ENCODE results near the gene IREB2.
"Not testable (repeated sequence)": the region's sequence is repeated elsewhere in the genome, so short reads cannot be mapped to it uniquely, and the experiment has no call there.

The IREB2 gene

GRCh38 chr15:78437762-78438618 lies at the start of gene IREB2:
TSS of gene IREB2 (plus strand) at chr15:78438216. CDS start at chr15:78438338, 122 bp downstream.
- DNase-seq = peak; percentile 99

DNA sequence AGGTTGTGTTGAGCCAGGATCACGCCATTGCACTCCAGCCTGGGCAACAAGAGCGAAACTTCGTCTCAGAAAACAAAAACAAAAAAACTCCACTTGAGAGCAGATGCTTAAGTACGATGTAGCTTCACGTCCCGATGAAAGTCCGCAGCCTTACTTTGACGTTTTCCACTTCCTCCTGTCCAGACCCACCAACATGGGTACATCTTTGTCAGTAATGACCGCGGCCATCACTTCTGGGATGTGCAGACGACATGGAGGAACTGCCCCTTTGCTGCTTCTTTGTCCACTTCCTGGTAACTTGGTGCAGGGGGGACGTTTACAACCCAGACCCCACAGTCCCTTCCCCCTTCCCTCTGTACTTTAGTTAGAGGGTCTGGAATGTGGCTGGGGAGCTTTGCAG lies 49.2 kb upstream of the IREB2 start:
- DNase-seq = no peak

DNA sequence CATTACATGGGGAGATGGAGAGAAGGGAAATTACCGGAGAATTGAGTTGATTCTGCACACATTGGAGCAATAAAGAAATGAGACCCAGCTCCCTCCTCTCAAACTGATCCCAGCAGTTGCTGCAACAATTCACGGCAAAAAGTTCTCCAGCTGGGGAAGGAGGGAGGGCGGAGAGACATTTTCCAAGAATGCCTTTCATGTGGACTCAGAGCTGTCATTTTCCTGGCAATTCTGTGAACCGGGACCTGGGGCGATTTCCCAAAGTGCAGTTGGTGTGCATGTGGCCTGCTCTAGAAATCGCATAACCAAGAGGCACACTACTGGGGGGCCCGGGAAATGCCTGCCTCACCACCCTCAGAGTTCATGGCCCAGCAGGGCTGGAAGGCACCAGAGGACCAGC lies 48.7 kb upstream of the IREB2 start:
- no peak for DNase-seq

- DNase-seq = no peak
Measured at GRCh38 chr15:78389738-78390137, 48.3 kb upstream of the IREB2 start.

- no peak for DNase-seq
Measured at GRCh38 chr15:78390242-78390641, 47.8 kb upstream of the IREB2 start.

DNA sequence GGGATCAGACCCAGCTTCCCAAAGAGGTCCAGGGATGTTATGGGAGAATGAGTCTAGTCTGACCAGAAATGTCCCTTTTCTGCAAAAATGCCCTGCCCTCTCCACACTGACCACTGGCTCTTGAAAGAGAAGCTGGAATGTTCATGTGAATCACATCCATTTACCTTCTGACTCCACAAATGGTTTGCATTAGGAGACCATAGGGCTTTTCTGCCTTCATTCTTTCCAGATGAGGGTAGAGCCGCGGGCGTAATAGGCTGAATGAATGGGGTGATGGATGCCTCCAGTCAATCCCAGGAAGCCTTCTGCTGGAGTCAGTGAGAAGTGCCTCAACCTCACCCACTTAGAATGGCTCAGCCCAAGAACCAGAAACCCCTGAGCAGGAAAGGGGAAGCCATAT lies 47.2 kb upstream of the IREB2 start:
- no peak for DNase-seq

DNA sequence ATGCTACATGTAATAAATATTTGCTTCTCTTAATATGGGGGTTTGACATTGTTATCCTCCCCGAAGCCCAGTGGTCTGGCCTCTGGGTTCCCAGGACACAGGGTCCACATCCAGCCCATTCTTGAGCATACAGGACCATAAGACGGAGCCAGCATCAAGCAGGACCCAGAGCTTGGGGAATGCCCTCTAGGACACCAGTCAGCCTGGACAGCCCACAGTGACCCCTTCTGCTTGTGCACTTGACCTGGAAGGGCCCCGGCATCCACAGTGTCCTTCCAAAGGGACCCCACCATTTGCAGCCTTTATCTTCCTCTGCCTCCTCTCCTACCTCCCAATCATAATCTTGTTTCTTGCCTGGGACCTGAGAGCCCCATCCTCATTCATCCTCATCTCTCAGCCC lies 46.2 kb upstream of the IREB2 start:
- no peak for DNase-seq

- DNase-seq = peak in 1 of 2 experiments; percentile 37
Measured at GRCh38 chr15:78392430-78392829, 45.6 kb upstream of the IREB2 start.

GRCh38 chr15:78393137-78393536 lies 44.9 kb upstream of the IREB2 start:
- no peak for DNase-seq

DNA sequence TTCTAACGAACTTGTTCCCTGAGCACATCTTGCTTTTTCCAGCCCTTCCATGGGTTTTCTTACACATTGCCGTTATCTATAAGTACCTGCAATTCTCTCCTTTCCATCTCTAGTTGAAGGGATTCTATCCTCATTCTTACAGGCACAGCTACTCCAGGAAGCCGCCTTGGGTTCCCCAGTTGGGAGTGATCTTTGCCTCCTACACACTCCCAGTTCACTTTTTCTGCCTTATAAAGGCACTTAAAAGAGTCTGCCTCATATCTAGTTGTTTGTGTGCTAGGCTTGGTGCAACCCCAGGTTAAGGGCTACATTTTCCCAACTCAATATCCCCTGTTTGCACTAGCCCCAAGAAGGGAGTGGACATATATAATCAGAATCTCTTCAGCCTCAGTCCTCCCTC lies 44.0 kb upstream of the IREB2 start:
- DNase-seq = no peak

- DNase-seq = peak in 1 of 2 experiments; percentile 15
Measured at GRCh38 chr15:78394981-78395616, 42.9 kb upstream of the IREB2 start.

- no peak for DNase-seq
Measured at GRCh38 chr15:78396186-78396814, 41.7 kb upstream of the IREB2 start.

GRCh38 chr15:78396976-78397375 lies 41.0 kb upstream of the IREB2 start:
- no peak for DNase-seq

GRCh38 chr15:78397382-78397781 lies 40.6 kb upstream of the IREB2 start:
- no peak for DNase-seq

DNA sequence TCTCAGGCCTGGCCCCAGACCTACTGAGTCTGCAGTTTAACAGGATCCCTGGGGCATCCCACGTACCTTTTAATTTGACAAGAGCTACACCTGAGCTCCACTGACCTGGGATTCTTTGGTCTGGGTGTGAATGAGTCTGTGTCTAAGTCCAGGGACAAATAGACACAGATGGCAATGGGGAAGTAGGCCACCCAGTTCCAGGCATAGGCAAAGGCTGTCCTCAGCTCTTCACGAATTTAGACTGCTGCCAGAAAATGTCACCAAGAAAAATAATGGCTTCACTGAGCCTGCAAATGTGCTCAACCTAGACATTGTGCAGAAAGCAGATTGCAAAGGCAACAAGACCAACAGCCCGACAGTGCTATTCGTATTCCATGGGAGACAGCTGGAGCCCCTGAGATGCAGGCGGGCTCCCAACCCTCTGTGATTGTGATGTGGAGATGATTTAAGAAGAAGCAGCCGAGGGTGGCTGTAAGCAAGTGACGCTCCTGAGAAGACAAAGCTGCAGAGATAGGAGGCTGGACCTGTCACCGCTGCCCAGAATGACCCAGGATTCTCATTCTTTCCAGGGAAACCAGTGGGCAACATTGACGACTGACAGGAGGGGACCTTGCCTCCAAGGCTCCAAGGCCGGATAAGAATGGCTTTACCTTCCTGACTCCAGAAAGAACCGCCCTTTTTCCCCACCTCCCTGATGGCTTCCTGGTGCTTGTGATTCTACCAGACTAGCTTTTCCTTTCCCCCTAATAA lies 39.8 kb upstream of the IREB2 start:
- no peak for DNase-seq

DNA sequence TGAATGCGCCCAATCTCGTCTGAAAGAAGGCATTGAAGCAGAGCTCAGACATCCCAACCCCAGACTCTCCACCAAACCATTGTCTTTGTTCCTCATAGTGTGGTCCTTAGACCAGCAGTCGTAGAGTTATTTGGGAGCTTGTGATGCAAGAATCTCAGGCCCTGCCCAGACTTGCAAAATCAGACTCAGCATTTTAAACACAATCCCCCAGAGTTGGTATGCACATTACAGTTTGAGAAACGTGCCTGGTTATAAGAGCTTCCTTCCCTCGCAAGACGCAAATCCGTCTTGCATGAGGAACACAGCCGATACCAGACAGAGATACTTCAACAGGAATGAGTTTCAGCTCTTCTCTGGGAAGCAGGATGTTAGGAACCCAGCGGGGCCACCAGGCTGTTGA lies 38.9 kb upstream of the IREB2 start:
- no peak for DNase-seq

DNA sequence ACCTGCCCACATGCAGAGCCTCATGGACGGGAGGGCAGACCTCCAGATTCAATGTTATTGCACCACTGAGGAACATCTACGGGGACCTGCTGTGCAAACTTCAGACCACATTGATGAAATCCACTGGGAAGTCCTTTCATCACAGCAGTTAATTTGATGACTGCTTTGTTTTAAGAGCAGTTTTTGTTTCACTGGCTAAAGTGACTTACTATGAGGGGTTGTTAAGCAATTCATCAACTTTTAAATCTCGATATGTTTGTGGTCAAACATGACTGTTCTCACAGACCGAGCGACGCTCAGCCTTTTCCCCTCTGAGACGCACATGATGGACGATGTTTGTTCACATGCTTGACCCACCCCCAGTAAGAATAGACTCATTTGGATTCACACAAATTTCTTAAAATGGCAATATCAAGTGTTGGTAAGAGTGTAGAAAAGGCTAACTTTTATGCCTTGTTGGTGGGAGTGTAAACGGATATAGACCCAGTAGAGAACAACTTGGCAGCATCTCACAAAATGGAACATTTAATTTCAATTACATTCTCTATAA lies 35.9 kb upstream of the IREB2 start:
- DNase-seq = no peak

- DNase-seq = no peak
Measured at GRCh38 chr15:78404125-78404524, 33.9 kb upstream of the IREB2 start.

- not testable (repeated sequence) for DNase-seq
Measured at GRCh38 chr15:78404796-78405195, 33.2 kb upstream of the IREB2 start.

- peak; percentile 72 to 84 for DNase-seq
Measured at GRCh38 chr15:78405336-78405924, 32.6 kb upstream of the IREB2 start.

DNA sequence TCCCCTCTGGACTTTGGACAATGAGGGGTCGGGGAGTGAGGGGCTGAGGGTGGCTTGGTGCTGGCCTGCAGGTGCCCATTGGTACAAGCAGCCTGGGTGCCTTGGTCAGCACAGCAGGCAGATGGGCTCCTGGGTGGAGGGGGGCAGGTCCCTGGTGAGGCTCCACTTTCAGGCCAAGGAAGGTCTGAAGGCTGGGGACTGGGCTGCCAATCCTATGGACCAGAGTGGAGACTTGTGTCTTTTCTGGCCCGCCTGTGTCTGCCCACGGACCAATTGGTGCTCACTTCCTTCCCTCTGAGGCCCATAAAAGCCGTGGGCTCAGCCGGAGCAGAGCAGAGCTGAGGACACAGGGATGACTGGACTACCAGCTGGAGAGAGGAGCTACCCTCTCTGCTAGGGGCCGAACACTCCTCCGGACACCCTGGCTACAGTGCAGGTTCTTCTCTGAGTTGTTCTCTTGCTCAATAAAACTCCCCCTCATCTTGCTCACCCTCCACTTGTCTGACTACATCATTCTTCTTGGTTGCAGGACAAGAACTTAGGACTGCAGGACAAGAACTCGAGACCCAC lies 31.9 kb upstream of the IREB2 start:
- no peak for DNase-seq
